Uterus (tissue), 2 donors: ENCODE data around the gene ATAD2B.

Experiments used
- POLR2A ChIP-seq, 2 donors: fragments of 450-650 bp; IDR thresholded peaks; one replicate each; pipeline ENCODE4 v1.6.1; 2016; ENCODE audit warnings: antibody characterized with exemption in 2 of 2, mild to moderate bottlenecking in 1 of 2, moderate library complexity in 1 of 2
- TF ChIP-seq, protein P1 (sequence below), 4 experiments: fragments of 200-600 bp in 2 of 4; fragments of 450-650 bp in 2 of 4; sonication (generic) in 2 of 4; IDR thresholded peaks; one replicate each; pipeline ENCODE4 v1.5.1; 2016 to 2019; ENCODE audit warnings: antibody characterized with exemption in 4 of 4, mild to moderate bottlenecking in 2 of 4, moderate library complexity in 1 of 4

DNA sequence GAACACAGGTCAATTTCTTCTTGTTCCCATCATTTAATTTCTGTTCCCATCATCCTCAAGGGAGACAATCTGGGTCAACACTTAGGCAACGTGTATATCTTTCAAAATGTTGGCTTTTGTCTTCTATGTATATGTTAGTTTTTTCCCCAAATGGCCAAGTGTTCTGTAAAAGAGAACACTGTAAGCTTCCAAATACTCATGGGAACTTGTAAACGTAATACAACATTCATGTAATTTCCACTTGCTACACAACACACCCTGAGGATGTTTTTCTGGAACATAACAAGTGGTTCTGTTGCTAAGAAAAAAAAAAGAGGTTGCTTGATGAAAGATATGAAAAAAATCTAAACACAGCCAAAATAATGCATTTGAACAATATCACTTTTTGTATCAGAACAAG lies 149.1 kb downstream of the ATAD2B start:
- TF ChIP-seq, protein P1, sequence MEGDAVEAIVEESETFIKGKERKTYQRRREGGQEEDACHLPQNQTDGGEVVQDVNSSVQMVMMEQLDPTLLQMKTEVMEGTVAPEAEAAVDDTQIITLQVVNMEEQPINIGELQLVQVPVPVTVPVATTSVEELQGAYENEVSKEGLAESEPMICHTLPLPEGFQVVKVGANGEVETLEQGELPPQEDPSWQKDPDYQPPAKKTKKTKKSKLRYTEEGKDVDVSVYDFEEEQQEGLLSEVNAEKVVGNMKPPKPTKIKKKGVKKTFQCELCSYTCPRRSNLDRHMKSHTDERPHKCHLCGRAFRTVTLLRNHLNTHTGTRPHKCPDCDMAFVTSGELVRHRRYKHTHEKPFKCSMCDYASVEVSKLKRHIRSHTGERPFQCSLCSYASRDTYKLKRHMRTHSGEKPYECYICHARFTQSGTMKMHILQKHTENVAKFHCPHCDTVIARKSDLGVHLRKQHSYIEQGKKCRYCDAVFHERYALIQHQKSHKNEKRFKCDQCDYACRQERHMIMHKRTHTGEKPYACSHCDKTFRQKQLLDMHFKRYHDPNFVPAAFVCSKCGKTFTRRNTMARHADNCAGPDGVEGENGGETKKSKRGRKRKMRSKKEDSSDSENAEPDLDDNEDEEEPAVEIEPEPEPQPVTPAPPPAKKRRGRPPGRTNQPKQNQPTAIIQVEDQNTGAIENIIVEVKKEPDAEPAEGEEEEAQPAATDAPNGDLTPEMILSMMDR (IDR thresholded peaks at IDR 0.05), result no peak
- TF ChIP-seq POLR2A (IDR thresholded peaks at IDR 0.05), result no peak
